Smooth muscle cell of the pulmonary artery (primary cell): Measurements from ENCODE around the gene ZNF202. TPM values are rescaled to one million over a fixed set of nuclear protein-coding genes. Genes with fewer than 3 reads are reported as not detected.

Experiments
- total RNA-seq: library from RNA; depleted of rRNA; stranded (reverse); fragments of >200 nt; gene quantifications from 2 replicates; pipeline ENCODE4 v1.2.3, GENCODE V29; 2014

ZNF202 gene
- 6.3 and 8.2 TPM in 2 replicates for total RNA-seq

GRCh38 chr11:123741159-123742030 lies at the start of gene ZNF202:
Gene ZNF202 (minus strand): TSS chr11:123741660. CDS start chr11:123730888, 10,772 bp downstream.

GRCh38 chr11:123754101-123754568 lies 12.7 kb upstream of the ZNF202 start, which contains the start of gene OR6X1:
Gene OR6X1 (minus strand): TSS chr11:123754518. CDS start chr11:123754518, 0 bp downstream.

Other genes with a start within 250 kb of the ZNF202 start
- gene SCN3B, start 87.0 kb downstream of the ZNF202 start, total RNA-seq: 0.03 and 0.07 TPM in 2 replicates
- not detected in 2 replicates for gene OR6X1, start 12.9 kb upstream of the ZNF202 start, total RNA-seq
- not detected in 2 replicates for gene OR6M1, start 64.7 kb upstream of the ZNF202 start, total RNA-seq
- not detected in 2 replicates for gene TMEM225, start 144.0 kb upstream of the ZNF202 start, total RNA-seq
- not detected in 2 replicates for gene OR8D4, start 160.5 kb upstream of the ZNF202 start, total RNA-seq
- not detected in 2 replicates for gene OR4D5, start 198.0 kb upstream of the ZNF202 start, total RNA-seq
- gene OR6T1, start 202.2 kb upstream of the ZNF202 start, total RNA-seq: not detected in 2 replicates
- gene OR10S1, start 236.1 kb upstream of the ZNF202 start, total RNA-seq: not detected in 2 replicates